NCI-H146 treated with DMSO at 0.1 percent for 48 hours (cell line): ENCODE results near the gene MCF2L2.
"Not testable (repeated sequence)": the region's sequence is repeated elsewhere in the genome, so short reads cannot be mapped to it uniquely, and the experiment has no call there.

Experiments
- DNase-seq: peaks from one replicate; lab custom pipeline; 2025; ENCODE audit not compliant: unreplicated experiment; lab: John Stamatoyannopoulos, UW

Gene MCF2L2

GRCh38 chr3:183372911-183373310 is 55.5 kb downstream of the MCF2L2 start:
- DNase-seq = no peak

GRCh38 chr3:183371600-183371968 is 56.8 kb downstream of the MCF2L2 start:
- DNase-seq = not testable (repeated sequence)

GRCh38 chr3:183370391-183370790 is 58.0 kb downstream of the MCF2L2 start:
- DNase-seq = no peak

GRCh38 chr3:183369627-183370026 is 58.8 kb downstream of the MCF2L2 start:
- DNase-seq = no peak

- DNase-seq = no peak
Observed at GRCh38 chr3:183369117-183369516, 59.3 kb downstream of the MCF2L2 start.

- DNase-seq = no peak
Observed at GRCh38 chr3:183360971-183361624, 67.3 kb downstream of the MCF2L2 start.

GRCh38 chr3:183359036-183359435 is 69.4 kb downstream of the MCF2L2 start:
- no peak for DNase-seq

GRCh38 chr3:183357564-183358079 is 70.8 kb downstream of the MCF2L2 start:
- DNase-seq = no peak

GRCh38 chr3:183356920-183357319 is 71.5 kb downstream of the MCF2L2 start:
- DNase-seq = no peak

GRCh38 chr3:183354874-183355273 is 73.5 kb downstream of the MCF2L2 start:
- DNase-seq = no peak

GRCh38 chr3:183354325-183354831 is 74.0 kb downstream of the MCF2L2 start:
- DNase-seq = no peak

- no peak for DNase-seq
Observed at GRCh38 chr3:183353421-183353820, 75.0 kb downstream of the MCF2L2 start.

GRCh38 chr3:183350164-183350563 is 78.3 kb downstream of the MCF2L2 start:
- DNase-seq = no peak

- peak; percentile 22 for DNase-seq
Observed at GRCh38 chr3:183349421-183350157, 78.8 kb downstream of the MCF2L2 start.

- no peak for DNase-seq
Observed at GRCh38 chr3:183342824-183343223, 85.6 kb downstream of the MCF2L2 start.

- DNase-seq = no peak
Observed at GRCh38 chr3:183341545-183342288, 86.7 kb downstream of the MCF2L2 start.

- DNase-seq = no peak
Observed at GRCh38 chr3:183340222-183340621, 88.2 kb downstream of the MCF2L2 start.

GRCh38 chr3:183339461-183340086 is 88.8 kb downstream of the MCF2L2 start:
- DNase-seq = no peak

GRCh38 chr3:183338520-183338919 is 89.9 kb downstream of the MCF2L2 start:
- DNase-seq = no peak

- no peak for DNase-seq
Observed at GRCh38 chr3:183332487-183332886, 95.9 kb downstream of the MCF2L2 start.

- DNase-seq = no peak
Observed at GRCh38 chr3:183331498-183331897, 96.9 kb downstream of the MCF2L2 start.
